Activated CD4-positive, CD25-positive, alpha-beta regulatory T cell (primary cell): ENCODE data around the gene MRPS5.
"Not testable (repeated sequence)": the region's sequence is repeated elsewhere in the genome, so short reads cannot be mapped to it uniquely, and the experiment has no call there.

Experiments
- DNase-seq, 4 experiments: peaks; one replicate each; lab custom pipeline; 2025; lab: John Stamatoyannopoulos, UW

Gene MRPS5

GRCh38 chr2:95121407-95122196 is at the start of gene MRPS5:
TSS of gene MRPS5 (minus strand) at chr2:95121808. CDS start at chr2:95121791, 17 bp downstream.
- DNase-seq = peak; percentile 72 to 81 (median 77)

DNA sequence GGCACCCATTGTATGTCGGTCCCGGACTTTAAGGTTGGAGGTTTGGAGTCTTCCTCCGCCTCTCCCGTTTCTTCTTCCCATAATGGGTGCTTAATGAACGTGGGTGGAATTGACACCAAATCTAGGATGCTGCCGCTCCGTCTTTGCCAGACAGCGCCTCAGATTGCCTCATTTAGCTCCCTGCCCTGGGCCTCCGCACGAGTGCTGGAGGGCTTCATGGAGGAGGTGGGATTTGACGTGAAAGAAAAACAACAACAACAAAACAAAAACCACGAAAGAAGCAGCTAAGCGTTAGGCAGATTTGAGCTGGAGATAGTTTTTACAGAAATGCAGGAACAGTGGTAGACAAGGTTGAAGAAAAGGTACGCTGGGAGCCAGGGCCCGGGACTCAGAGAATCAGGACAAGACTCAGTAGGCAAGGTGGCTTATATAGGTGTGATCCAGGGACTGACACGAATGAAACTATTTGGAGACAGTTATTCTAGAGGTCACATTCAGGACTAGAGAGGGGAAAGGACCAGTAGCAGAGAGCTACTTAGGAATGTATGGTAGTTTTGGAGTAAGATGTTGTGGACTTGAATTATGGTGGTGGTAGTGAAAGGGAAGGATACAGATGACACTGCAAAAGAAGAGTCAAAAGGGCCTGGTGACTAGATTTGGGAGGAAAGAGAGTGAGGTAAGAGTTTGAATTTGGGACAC is 44.6 kb upstream of the MRPS5 start:
- DNase-seq = peak in 1 of 4 experiments; percentile 35

DNA sequence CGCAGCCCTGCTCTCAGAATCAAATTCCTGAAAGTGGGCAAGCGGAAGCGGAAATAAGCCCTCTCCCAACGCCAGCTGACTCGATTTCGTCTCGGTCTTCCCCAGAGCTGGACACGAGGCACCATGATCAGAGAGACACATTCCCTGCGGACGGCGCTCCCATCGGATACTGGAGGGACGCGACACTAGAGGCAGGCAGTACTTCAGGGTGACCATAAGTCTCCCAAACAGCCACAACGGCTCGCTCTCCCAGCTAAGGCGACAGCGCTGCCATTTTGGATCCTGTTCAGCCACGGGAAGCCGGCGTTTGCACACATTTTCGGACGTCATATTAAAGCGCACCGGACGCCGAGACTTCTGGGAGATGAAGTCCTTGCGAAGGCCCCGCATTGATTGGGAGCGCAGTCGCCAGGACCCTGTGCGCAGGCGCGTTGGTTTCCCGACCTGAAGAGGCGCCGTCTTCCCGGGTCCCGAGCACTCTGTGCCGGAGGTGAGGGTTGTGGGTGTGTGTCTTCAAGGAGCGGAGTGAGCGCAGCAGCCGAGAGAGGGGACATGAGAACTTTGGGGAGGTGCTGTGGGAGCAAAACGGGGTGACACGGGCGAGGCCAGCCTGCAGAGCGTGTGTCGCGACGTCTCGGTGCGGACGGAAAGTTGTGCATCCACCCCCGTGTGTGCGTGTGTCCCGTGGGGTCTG is 43.9 kb upstream of the MRPS5 start, which contains the start of gene ZNF2:
Gene ZNF2, plus strand, starts transcription at position 439 of the 694 bp plus-strand sequence. CDS start 10,418 bp downstream, outside the sequence.
- peak; percentile 89 to 94 (median 90) for DNase-seq

- DNase-seq = no peak
These were observed 43.4 kb upstream of the MRPS5 start for GRCh38 chr2:95165030-95165370.

GRCh38 chr2:95159690-95160449 is 38.3 kb upstream of the MRPS5 start, which contains the start of gene ZNF514:
TSS of gene ZNF514 (minus strand) at chr2:95159848. CDS start at chr2:95153253, 6,595 bp downstream.
- peak; percentile 36 to 59 (median 48) for DNase-seq

DNA sequence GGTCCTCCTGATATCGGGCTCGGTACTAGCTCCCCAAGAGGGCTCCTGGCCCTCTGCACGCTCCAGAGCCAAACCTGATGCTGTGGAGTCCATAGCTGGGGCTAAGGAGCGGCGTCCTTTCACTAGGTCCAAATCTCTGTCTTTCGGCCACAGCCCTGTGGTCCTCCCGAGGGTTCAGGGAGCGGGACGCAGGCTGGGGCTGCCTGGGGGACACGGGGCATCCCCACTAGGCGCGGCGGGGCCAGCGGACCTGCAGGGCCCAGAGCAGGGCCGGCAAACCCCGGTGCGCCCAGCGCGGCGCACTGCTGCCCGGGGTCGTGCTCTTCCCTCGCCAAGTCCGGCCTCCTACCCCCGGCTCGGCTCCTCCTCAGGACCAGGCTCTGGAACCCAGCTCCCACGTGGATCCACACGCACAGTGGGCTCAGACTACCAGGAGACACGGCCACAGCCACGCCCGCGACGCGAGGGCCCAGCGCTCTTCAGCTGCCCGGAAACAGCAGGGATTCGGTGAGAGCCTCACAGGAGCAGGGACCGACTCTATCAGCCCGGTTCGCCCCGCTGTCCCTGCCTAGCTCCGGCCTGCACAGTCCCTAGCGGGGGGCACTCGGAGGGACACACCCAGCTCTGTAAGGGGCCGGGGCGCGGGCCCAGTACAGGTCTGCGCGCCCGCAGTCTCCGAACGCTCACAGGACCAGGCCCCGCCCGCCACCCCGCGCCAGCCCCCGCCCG is 37.4 kb upstream of the MRPS5 start:
- DNase-seq = peak in 3 of 4 experiments; percentile 17 to 27 (median 25)

- no peak for DNase-seq
These were observed 36.8 kb upstream of the MRPS5 start for GRCh38 chr2:95158441-95158840.

DNA sequence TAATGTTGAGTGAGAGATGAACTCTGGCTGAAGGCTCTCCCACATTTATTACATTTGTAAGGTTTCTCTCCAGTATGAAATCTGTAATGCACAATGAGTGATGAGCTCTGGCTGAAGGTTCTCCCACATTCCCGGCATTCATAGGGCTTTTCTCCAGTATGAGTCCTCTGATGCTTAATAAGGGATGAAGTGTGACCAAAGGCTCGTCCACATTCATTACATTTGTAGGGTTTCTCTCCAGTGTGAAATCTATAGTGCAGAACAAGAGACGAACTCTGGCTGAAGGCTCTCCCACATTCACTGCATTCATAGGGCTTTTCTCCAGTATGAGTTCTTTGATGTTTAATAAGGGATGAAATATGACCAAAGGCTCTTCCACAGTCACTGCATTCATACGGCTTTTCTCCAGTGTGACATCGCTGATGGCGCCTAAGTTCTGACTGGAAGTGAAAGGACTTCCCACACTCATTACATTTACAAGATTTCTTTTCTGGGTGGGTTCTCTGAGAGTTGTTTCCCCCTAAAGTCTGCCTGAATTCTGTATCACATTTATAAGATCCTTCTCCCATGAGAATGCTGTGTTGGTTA is 27.9 kb upstream of the MRPS5 start:
- DNase-seq = no peak

GRCh38 chr2:95143838-95144237 is 22.2 kb upstream of the MRPS5 start:
- DNase-seq = no peak

DNA sequence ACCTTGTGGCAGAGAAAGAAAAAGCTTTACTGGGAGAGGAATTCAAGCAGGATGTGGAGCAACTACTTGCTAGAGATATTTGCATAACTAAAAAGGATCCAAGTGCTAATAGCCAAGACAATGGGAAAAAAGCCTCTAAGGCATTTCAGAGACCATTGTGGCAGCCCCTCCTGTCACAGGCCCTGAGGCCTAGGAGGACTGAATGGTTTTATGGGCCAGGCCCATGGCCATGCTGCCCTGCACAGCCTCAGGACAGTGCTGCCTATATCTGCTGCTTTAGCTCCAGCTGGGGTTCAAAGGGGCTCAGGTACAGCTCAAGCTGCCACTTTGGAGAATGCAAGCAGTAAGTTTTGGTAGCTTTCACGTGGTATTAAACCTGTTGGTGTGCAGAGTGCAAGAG is 17.1 kb upstream of the MRPS5 start:
- no peak for DNase-seq

- no peak for DNase-seq
These were observed 566 bp upstream of the MRPS5 start for GRCh38 chr2:95122197-95122551.

GRCh38 chr2:95121093-95121406 is 558 bp downstream of the MRPS5 start:
- no peak for DNase-seq

DNA sequence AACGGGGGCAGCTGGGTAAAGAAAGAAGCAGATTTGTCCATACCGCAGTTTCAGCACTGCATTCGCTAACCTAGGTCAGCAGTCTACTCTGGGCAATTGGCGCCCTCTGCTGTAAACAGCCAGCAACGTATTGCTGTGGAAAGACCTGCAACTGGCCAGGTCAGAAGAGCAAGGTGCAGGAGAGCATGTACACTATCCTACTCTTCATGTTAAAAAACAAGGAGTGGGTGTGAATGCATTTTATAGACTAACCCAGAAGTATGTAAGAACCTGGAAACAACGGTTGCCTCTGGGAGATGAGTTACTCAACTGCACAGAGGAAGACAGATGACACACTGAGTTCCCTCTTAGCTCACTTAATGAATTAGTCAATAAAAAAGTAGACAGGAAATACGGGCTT is 6.2 kb downstream of the MRPS5 start:
- peak; percentile 35 to 63 (median 50) for DNase-seq

DNA sequence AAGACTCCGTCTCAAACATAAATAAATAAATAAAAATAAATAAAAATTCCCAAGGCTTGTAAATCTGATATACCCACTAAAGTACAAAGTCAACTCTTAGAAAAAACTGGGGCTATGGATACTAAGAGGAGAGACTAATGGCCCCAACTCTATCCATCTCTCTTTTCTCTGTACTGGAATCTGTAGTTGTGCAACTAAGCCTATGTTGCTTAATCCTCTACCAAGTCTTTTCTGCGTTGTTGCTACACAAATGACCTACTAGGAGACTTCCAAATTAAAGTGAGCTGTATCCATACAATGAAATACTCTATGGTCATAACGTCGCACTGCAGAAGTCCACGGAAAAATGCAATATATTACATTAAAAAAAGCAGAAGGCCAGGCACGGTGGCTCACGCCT is 8.1 kb downstream of the MRPS5 start:
- DNase-seq = no peak

DNA sequence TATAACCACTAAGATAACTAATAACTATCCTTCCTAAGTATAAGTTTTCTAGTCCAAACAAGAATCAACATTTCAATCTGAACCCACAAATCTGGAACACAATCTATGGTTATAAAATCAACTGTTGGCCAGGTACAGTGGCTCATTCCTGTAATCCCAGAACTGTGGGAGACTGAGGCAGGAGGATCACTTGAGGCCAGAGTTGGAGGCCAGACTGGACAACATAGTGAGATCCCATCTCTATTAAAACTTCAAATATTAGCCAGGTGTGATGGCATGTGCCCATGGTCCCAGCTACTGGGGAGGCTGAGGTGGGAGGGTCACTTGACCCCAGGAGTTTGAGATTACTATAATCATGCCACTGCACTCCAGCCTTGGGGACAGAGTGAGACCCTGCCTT is 11.2 kb downstream of the MRPS5 start:
- no peak for DNase-seq

DNA sequence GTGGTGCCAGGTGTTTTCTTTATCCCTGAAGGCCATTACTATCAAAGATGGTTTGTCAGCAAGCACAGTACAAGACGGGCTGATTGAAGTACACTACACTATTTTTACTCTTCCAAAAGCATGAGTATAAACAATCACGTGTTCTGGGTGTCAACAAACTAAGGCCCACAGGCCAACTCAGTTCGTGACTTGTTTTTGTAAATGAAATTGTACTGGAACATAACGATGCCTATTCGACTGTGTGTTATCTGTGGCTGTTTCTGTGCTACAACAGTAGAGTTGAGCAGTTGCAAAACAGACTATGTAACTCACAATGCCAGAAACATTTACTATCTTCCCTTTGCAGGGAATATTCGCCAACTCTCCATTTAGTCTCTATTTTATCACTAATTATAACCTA is 12.3 kb downstream of the MRPS5 start:
- DNase-seq = no peak

DNA sequence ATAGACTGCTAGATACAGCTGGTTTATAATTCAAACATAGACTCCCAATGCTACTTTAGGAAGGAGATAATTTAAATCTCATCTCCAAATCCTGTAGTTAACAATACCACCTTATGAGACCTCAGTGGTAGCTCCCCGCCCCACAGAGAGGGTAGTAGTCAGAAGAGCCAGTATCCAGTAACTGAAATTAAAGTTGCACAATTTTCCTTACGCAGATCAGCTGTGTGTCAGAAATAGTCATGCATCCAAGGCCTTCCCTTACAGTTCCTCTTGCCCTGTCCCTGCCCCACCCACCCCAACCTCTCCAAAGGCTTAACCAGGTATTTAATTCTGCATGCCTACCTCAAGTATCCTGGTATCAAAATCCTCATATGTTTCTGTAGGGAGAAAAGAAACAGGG is 15.5 kb downstream of the MRPS5 start:
- DNase-seq = no peak

DNA sequence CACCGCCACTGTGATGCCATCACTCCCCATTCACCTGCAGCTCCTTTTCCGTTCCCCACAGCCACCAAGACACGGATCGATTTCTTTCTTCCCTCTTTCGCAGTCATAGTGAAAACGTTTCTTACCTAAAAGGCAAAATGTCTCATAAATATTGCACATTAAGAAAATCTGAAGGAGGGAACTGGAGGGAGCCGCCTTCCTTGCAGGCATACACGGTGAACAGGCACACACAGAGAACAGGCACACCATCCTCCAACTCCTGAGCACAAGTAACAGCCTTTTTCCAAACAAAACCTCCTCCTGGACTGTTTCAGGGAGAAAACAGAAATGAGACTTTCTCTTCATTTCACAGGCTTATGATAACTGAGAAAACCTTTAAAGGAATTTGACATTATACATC is 17.0 kb downstream of the MRPS5 start:
- DNase-seq = no peak

GRCh38 chr2:95099910-95100309 is 21.7 kb downstream of the MRPS5 start:
- DNase-seq = no peak

DNA sequence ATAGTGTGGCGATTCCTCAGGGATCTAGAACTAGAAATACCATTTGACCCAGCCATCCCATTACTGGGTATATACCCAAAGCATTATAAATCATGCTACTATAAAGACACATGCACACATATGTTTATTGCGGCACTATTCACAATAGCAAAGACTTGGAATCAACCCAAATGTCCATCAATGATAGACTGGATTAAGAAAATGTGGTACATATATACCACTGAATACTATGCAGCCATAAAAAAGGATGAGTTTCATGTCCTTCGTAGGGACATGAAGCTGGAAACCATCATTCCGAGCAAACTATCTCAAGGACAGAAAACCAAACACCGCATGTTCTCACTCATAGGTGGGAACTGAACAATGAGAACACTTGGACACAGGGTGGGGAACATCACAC is 23.3 kb downstream of the MRPS5 start:
- not testable (repeated sequence) for DNase-seq
